Adrenal gland (tissue), 5 donors: ENCODE data around the gene CFAP299.

Experiments
- CTCF ChIP-seq, 6 experiments: fragments of 450-650 bp in 4 of 6; fragments of 200-600 bp in 2 of 6; sonication (generic) in 1 of 6; IDR thresholded peaks; 1 replicate in 5 of 6; 2 replicates in 1 of 6; pipeline versions ENCODE4 v1.5.1 to v1.8.0; 2016 to 2021; ENCODE audit warnings: antibody characterized with exemption in 6 of 6, mild to moderate bottlenecking in 2 of 6, moderate library complexity in 1 of 6
- POLR2A ChIP-seq, 2 donors: fragments of 450-650 bp; IDR thresholded peaks; one replicate each; pipeline ENCODE4 v1.6.1; 2017; ENCODE audit warnings: antibody characterized with exemption in 2 of 2, mild to moderate bottlenecking in 2 of 2, moderate library complexity in 1 of 2
- donor health status: DM: no; HTN: no; CAD: no.

- TF ChIP-seq CTCF (IDR thresholded peaks at IDR 0.05), result no peak
- TF ChIP-seq POLR2A (IDR thresholded peaks at IDR 0.05), result no peak
Measured at GRCh38 chr4:80459918-80460473, 124.5 kb downstream of the CFAP299 start.
